ENCODE results near the gene YY1. TPM values are rescaled to one million over a fixed set of nuclear protein-coding genes. Genes with fewer than 3 reads are reported as not detected.
"Not testable (repeated sequence)": the region's sequence is repeated elsewhere in the genome, so short reads cannot be mapped to it uniquely, and the experiment has no call there.

The YY1 gene
- total and polyA plus RNA-seq, 7 donors: 26.7 to 61.5 (median 53.9) TPM

GRCh38 chr14:100281286-100282082 lies 42.5 kb downstream of the YY1 start:
- Histone ChIP-seq H3K4me1 (peaks cover 3 to 32% (median 22%) of the 10 kb centered on the region in 4 donors), H3K27me3 (no peaks in the 10 kb centered on the region), H3K9me3 (no peaks in the 10 kb centered on the region), H3K36me3 (peaks cover 0 to 14% (median 0%) of the 10 kb centered on the region in 4 donors), H3K4me3 (no peak overlapping the region), H3K27ac (no peak overlapping the region)
- TF ChIP-seq CTCF (IDR thresholded peaks at IDR 0.05) (no peak), POLR2A (IDR thresholded peaks at IDR 0.05) (no peak), POLR2AphosphoS5 (IDR thresholded peaks at IDR 0.05) (no peak), EP300 (IDR thresholded peaks at IDR 0.05) (no peak)
- DNase-seq: no peak
- intact Hi-C loops (cut with DNase I): no loop called here
- WGBS, 2 donors: 83 to 85% methylated on average over 11 of the region's 11 CpGs

GRCh38 chr14:100282083-100282350 lies 43.1 kb downstream of the YY1 start:
- H3K27ac ChIP-seq: no peak overlapping the region
- no peak for DNase-seq
- peaks cover 3 to 26% (median 19%) of the 10 kb centered on the region in 4 donors for H3K4me1 ChIP-seq
- no peaks in the 10 kb centered on the region for H3K9me3 ChIP-seq
- TF ChIP-seq POLR2AphosphoS5 (IDR thresholded peaks at IDR 0.05) (no peak), EP300 (IDR thresholded peaks at IDR 0.05) (no peak), CTCF (IDR thresholded peaks at IDR 0.05) (no peak), POLR2A (IDR thresholded peaks at IDR 0.05) (no peak)
- no peaks in the 10 kb centered on the region for H3K27me3 ChIP-seq
- 96 to 97% methylated on average over 7 of the region's 7 CpGs for WGBS, 2 donors
- H3K36me3 ChIP-seq: peaks cover 0 to 9% (median 0%) of the 10 kb centered on the region in 4 donors
- intact Hi-C loops (cut with DNase I): no loop called here
- no peak overlapping the region for H3K4me3 ChIP-seq

DNA sequence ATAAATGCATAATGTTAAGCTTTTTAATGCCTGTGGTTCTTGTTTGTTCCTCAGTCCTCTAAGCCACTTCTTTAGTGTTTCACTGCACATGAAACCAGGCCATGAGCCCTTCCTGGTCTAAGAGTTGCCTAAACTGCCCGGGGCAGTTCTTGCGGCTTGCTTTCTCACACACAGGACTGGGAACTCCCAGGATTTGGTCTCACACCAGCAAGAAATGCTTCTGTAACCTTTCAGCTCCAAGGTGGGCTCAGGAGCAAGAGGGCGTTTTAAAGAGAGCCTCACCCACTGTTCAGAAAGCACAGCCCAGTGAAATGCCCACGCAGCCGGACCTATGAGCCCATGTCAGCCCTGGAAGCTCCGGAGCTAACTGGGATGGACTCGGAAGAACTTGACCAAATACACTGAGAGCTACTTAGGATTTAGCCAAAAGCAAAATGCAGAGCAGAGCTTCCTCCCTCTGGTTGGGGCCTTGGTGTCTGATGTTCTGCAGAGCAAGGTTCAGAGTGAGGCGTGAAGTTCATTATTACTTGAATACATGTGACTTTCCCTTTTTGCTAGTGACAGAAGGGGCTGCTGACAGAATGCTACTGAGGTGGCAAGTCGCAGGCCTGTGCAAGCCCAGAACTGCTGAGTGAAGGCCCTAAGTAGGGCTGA lies 43.9 kb downstream of the YY1 start:
- WGBS, 2 donors: 89 to 93% methylated on average over 9 of the region's 9 CpGs
- Histone ChIP-seq H3K4me1 (peaks cover 3 to 20% (median 14%) of the 10 kb centered on the region in 4 donors), H3K4me3 (no peak overlapping the region), H3K27me3 (no peaks in the 10 kb centered on the region), H3K27ac (no peak overlapping the region), H3K9me3 (no peaks in the 10 kb centered on the region), H3K36me3 (no peaks in the 10 kb centered on the region)
- intact Hi-C loops (cut with DNase I): no loop called here
- DNase-seq: no peak
- no peak for TF ChIP-seq EP300 (IDR thresholded peaks at IDR 0.05)
- no peak for TF ChIP-seq CTCF (IDR thresholded peaks at IDR 0.05)
- TF ChIP-seq POLR2AphosphoS5 (IDR thresholded peaks at IDR 0.05): no peak
- no peak for TF ChIP-seq POLR2A (IDR thresholded peaks at IDR 0.05)

- H3K9me3 ChIP-seq; H3K27ac ChIP-seq; H3K27me3 ChIP-seq; intact Hi-C loops (cut with DNase I); H3K4me3 ChIP-seq; DNase-seq; H3K36me3 ChIP-seq: not testable (repeated sequence)
- peaks cover 3 to 20% (median 14%) of the 10 kb centered on the region in 4 donors for H3K4me1 ChIP-seq
- 95% methylated on average over 9 of the region's 9 CpGs for WGBS, 2 donors
These were observed 44.5 kb downstream of the YY1 start for GRCh38 chr14:100283436-100283835.

Measured in sigmoid colon (tissue), 7 donors.